ENCODE data around the gene TESK1.
"Not testable (repeated sequence)": the region's sequence is repeated elsewhere in the genome, so short reads cannot be mapped to it uniquely, and the experiment has no call there.

TESK1 gene

GRCh38 chr9:35603506-35603985, 1.5 kb upstream of the TESK1 start:
- H3K4me1 ChIP-seq (ENCODE audit: control insufficient read depth, insufficient read depth, low read length), result peaks cover 11% of the 10 kb centered on the region
- peak overlapping the region; percentile 49 for H3K4me3 ChIP-seq (ENCODE audit: insufficient read depth, low read depth, low read length)
- peaks cover under 1% of the 10 kb centered on the region for H3K36me3 ChIP-seq (ENCODE audit: control insufficient read depth, insufficient read depth, low read length)
- WGBS, 2 experiments, result 49% methylated on average over 18 of the region's 18 CpGs
- H3K9me3 ChIP-seq (ENCODE audit: control insufficient read depth, low read length), result no peaks in the 10 kb centered on the region
- H3K27ac ChIP-seq (ENCODE audit: insufficient read depth, low read depth, low read length, poor library complexity, severe bottlenecking), result peak overlapping the region; percentile 17
- no peaks in the 10 kb centered on the region for H3K27me3 ChIP-seq (ENCODE audit: control insufficient read depth, insufficient read depth, low read length, poor library complexity, severe bottlenecking)

DNA sequence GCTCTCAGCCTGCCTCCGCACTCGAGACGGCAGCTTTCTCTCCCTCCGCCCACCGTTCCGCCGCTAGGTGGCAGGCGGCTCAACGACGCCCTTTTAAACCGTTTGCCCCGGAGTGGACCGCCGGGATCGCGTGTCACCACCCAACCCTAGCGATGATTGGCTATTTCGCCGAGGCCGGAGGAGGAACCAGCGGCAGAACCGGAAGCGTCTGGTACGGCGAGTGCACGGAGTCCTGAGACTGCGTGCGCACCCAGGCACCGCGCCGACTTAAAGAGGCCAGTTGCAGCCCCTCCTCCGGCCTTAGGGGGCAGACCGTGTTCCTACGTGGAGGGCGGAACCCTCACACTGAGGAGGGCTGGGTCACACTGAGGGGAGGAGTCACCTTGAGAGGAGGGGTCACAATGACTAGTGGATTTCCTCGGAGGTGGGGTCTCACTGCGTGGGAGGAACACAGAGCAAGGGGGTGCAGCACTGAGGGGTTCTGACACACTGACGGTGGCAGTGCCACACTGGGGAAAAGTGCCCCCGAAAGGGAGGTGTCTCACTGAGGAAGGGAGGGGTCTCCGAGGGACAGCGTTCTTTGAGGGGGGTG, 980 bp upstream of the TESK1 start:
- Histone ChIP-seq H3K4me3 (ENCODE audit: insufficient read depth, low read depth, low read length) (peak overlapping the region; percentile 71), H3K27ac (ENCODE audit: insufficient read depth, low read depth, low read length, poor library complexity, severe bottlenecking) (peak overlapping the region; percentile 61), H3K4me1 (ENCODE audit: control insufficient read depth, insufficient read depth, low read length) (peaks cover 11% of the 10 kb centered on the region), H3K9me3 (ENCODE audit: control insufficient read depth, low read length) (no peaks in the 10 kb centered on the region), H3K27me3 (ENCODE audit: control insufficient read depth, insufficient read depth, low read length, poor library complexity, severe bottlenecking) (no peaks in the 10 kb centered on the region), H3K36me3 (ENCODE audit: control insufficient read depth, insufficient read depth, low read length) (peaks cover 6% of the 10 kb centered on the region)
- 0% methylated on average over 41 of the region's 41 CpGs for WGBS, 2 experiments

DNA sequence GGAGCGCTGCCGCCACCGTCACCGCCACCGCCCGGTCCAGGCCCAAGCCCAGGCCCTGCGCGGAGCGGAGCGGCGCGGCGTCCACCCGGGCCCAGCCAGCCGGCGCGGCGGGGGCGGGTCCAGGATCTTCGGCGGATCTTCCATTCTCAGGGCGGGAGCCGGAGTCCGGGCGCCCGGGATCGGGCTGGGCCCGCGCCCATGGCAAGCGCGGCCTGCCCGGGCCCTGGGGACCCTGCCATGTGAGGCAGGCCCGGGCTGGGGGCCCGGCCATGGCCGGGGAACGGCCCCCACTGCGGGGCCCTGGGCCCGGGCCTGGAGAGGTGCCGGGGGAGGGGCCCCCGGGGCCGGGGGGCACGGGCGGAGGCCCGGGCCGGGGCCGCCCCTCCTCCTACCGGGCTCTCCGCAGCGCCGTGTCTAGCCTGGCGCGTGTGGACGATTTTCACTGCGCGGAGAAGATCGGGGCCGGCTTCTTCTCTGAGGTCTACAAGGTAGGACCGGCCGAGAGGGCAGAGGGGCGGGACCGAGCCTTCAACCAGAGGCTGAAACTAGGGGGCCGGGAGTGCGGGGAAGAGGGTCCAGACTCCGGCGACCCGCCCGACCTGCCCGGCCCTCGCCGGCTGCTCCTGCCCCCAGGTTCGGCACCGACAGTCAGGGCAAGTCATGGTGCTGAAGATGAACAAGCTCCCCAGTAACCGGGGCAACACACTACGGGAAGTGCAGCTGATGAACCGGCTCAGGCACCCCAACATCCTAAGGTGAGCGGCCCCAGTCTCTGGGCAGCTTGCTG, 482 bp downstream of the TESK1 start:
- Histone ChIP-seq H3K27me3 (ENCODE audit: control insufficient read depth, insufficient read depth, low read length, poor library complexity, severe bottlenecking) (no peaks in the 10 kb centered on the region), H3K4me3 (ENCODE audit: insufficient read depth, low read depth, low read length) (peak overlapping the region; percentile 71), H3K27ac (ENCODE audit: insufficient read depth, low read depth, low read length, poor library complexity, severe bottlenecking) (no peak overlapping the region), H3K9me3 (ENCODE audit: control insufficient read depth, low read length) (no peaks in the 10 kb centered on the region), H3K36me3 (ENCODE audit: control insufficient read depth, insufficient read depth, low read length) (peaks cover 6% of the 10 kb centered on the region), H3K4me1 (ENCODE audit: control insufficient read depth, insufficient read depth, low read length) (peaks cover 7% of the 10 kb centered on the region)
- WGBS, 2 experiments, result 1% methylated on average over 76 of the region's 76 CpGs

DNA sequence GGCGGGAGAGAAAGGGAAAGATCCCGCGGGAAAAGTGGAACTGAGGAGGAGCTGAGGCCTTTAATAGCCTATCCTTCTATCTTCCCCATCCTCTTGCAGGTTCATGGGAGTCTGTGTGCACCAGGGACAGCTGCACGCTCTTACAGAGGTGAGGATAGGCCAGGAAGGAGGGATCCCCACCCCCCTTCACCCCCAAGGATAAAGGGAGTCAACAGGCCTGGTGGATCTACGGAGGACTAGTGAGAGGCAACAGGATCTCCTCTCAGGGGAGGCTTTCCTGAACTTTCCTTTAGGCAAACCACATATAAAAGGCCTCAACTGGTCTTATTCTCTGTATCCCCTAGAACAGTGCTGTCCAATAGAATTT, 1.1 kb downstream of the TESK1 start:
- WGBS, 2 experiments, result 3 to 11% methylated on average over 5 of the region's 5 CpGs

DNA sequence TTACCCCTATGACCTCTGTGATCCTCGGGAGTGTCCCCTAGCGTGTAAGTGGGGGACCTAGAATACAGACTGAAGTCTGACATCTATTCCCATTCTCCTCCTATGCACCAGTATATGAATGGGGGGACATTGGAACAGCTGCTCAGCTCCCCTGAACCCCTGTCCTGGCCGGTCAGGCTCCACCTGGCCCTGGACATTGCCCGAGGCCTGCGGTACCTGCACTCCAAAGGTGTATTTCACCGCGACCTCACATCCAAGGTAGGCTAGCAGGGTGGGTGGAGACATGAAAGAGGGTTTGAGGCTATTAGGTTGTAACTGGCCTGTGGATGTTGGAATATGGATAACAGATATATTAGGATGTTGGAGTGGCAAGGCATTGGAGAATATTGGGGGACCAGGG, 1.7 kb downstream of the TESK1 start:
- Histone ChIP-seq H3K4me3 (ENCODE audit: insufficient read depth, low read depth, low read length) (no peak overlapping the region), H3K36me3 (ENCODE audit: control insufficient read depth, insufficient read depth, low read length) (peaks cover 6% of the 10 kb centered on the region), H3K4me1 (ENCODE audit: control insufficient read depth, insufficient read depth, low read length) (peaks cover 7% of the 10 kb centered on the region), H3K27ac (ENCODE audit: insufficient read depth, low read depth, low read length, poor library complexity, severe bottlenecking) (no peak overlapping the region), H3K9me3 (ENCODE audit: control insufficient read depth, low read length) (no peaks in the 10 kb centered on the region), H3K27me3 (ENCODE audit: control insufficient read depth, insufficient read depth, low read length, poor library complexity, severe bottlenecking) (no peaks in the 10 kb centered on the region)
- 93 to 95% methylated on average over 7 of the region's 7 CpGs for WGBS, 2 experiments

More for the DNA sequence above, 1.1 kb downstream of the TESK1 start:
- Histone ChIP-seq H3K4me1 (ENCODE audit: control insufficient read depth, insufficient read depth, low read length) (peaks cover 7% of the 10 kb centered on the region), H3K9me3 (ENCODE audit: control insufficient read depth, low read length) (no peaks in the 10 kb centered on the region), H3K4me3 (ENCODE audit: insufficient read depth, low read depth, low read length) (peak overlapping the region; percentile 71), H3K27ac (ENCODE audit: insufficient read depth, low read depth, low read length, poor library complexity, severe bottlenecking) (no peak overlapping the region), H3K27me3 (ENCODE audit: control insufficient read depth, insufficient read depth, low read length, poor library complexity, severe bottlenecking) (no peaks in the 10 kb centered on the region), H3K36me3 (ENCODE audit: control insufficient read depth, insufficient read depth, low read length) (peaks cover 6% of the 10 kb centered on the region)

GRCh38 chr9:35608221-35608620, 3.2 kb downstream of the TESK1 start:
- Histone ChIP-seq H3K27me3 (ENCODE audit: control insufficient read depth, insufficient read depth, low read length, poor library complexity, severe bottlenecking) (peaks cover 4% of the 10 kb centered on the region), H3K4me1 (ENCODE audit: control insufficient read depth, insufficient read depth, low read length) (peaks cover 7% of the 10 kb centered on the region), H3K36me3 (ENCODE audit: control insufficient read depth, insufficient read depth, low read length) (peaks cover 6% of the 10 kb centered on the region), H3K9me3 (ENCODE audit: control insufficient read depth, low read length) (no peaks in the 10 kb centered on the region), H3K27ac (ENCODE audit: insufficient read depth, low read depth, low read length, poor library complexity, severe bottlenecking) (no peak overlapping the region), H3K4me3 (ENCODE audit: insufficient read depth, low read depth, low read length) (no peak overlapping the region)
- 92 to 93% methylated on average over 7 of the region's 7 CpGs for WGBS, 2 experiments

- WGBS, 2 experiments, result 95% methylated on average over 31 of the region's 31 CpGs
- peaks cover 6% of the 10 kb centered on the region for H3K36me3 ChIP-seq (ENCODE audit: control insufficient read depth, insufficient read depth, low read length)
- peaks cover 7% of the 10 kb centered on the region for H3K4me1 ChIP-seq (ENCODE audit: control insufficient read depth, insufficient read depth, low read length)
- H3K27ac ChIP-seq (ENCODE audit: insufficient read depth, low read depth, low read length, poor library complexity, severe bottlenecking), result no peak overlapping the region
- H3K9me3 ChIP-seq (ENCODE audit: control insufficient read depth, low read length), result no peaks in the 10 kb centered on the region
- H3K27me3 ChIP-seq (ENCODE audit: control insufficient read depth, insufficient read depth, low read length, poor library complexity, severe bottlenecking), result peaks cover 7% of the 10 kb centered on the region
- H3K4me3 ChIP-seq (ENCODE audit: insufficient read depth, low read depth, low read length), result no peak overlapping the region
Observed at GRCh38 chr9:35609001-35609819, 4.1 kb downstream of the TESK1 start.

GRCh38 chr9:35609820-35610163, 4.7 kb downstream of the TESK1 start:
- WGBS, 2 experiments, result 93 to 96% methylated on average over 13 of the region's 13 CpGs
- H3K27me3 ChIP-seq (ENCODE audit: control insufficient read depth, insufficient read depth, low read length, poor library complexity, severe bottlenecking), result peaks cover 10% of the 10 kb centered on the region
- no peak overlapping the region for H3K4me3 ChIP-seq (ENCODE audit: insufficient read depth, low read depth, low read length)
- H3K27ac ChIP-seq (ENCODE audit: insufficient read depth, low read depth, low read length, poor library complexity, severe bottlenecking), result no peak overlapping the region
- H3K36me3 ChIP-seq (ENCODE audit: control insufficient read depth, insufficient read depth, low read length), result peaks cover 6% of the 10 kb centered on the region
- peaks cover 7% of the 10 kb centered on the region for H3K4me1 ChIP-seq (ENCODE audit: control insufficient read depth, insufficient read depth, low read length)
- H3K9me3 ChIP-seq (ENCODE audit: control insufficient read depth, low read length), result no peaks in the 10 kb centered on the region

- peaks cover 6% of the 10 kb centered on the region for H3K36me3 ChIP-seq (ENCODE audit: control insufficient read depth, insufficient read depth, low read length)
- no peak overlapping the region for H3K4me3 ChIP-seq (ENCODE audit: insufficient read depth, low read depth, low read length)
- H3K9me3 ChIP-seq (ENCODE audit: control insufficient read depth, low read length), result no peaks in the 10 kb centered on the region
- H3K27ac ChIP-seq (ENCODE audit: insufficient read depth, low read depth, low read length, poor library complexity, severe bottlenecking), result no peak overlapping the region
- WGBS, 2 experiments, result 29 to 35% methylated on average over 8 of the region's 8 CpGs
- peaks cover 25% of the 10 kb centered on the region for H3K27me3 ChIP-seq (ENCODE audit: control insufficient read depth, insufficient read depth, low read length, poor library complexity, severe bottlenecking)
- peaks cover 4% of the 10 kb centered on the region for H3K4me1 ChIP-seq (ENCODE audit: control insufficient read depth, insufficient read depth, low read length)
Observed at GRCh38 chr9:35611230-35611797, 6.3 kb downstream of the TESK1 start.

GRCh38 chr9:35612066-35612465, 7.0 kb downstream of the TESK1 start:
- H3K36me3 ChIP-seq (ENCODE audit: control insufficient read depth, insufficient read depth, low read length); H3K4me3 ChIP-seq (ENCODE audit: insufficient read depth, low read depth, low read length); H3K27ac ChIP-seq (ENCODE audit: insufficient read depth, low read depth, low read length, poor library complexity, severe bottlenecking); H3K4me1 ChIP-seq (ENCODE audit: control insufficient read depth, insufficient read depth, low read length); H3K9me3 ChIP-seq (ENCODE audit: control insufficient read depth, low read length): not testable (repeated sequence)
- 91 to 96% methylated on average over 4 of the region's 4 CpGs for WGBS, 2 experiments
- H3K27me3 ChIP-seq (ENCODE audit: control insufficient read depth, insufficient read depth, low read length, poor library complexity, severe bottlenecking), result peaks cover 33% of the 10 kb centered on the region

Measured in ectodermal cell (in vitro differentiated cells).